CD14-positive monocyte (primary cell): Measurements from ENCODE around the gene MYL3. TPM values are rescaled to one million over a fixed set of nuclear protein-coding genes. Genes with fewer than 3 reads are reported as not detected.

ENCODE experiments used
- DNase-seq, 3 donors: peaks; one replicate each; pipeline ENCODE4 v3.0.0-alpha.2; 2011 to 2022
- H2AFZ ChIP-seq: 2 replicates; pipeline ENCODE4 v1.6.0; 2012; ENCODE audit warnings: mild to moderate bottlenecking, low read depth, low read length, inconsistent platforms; ENCODE audit not compliant: insufficient read depth, poor library complexity, severe bottlenecking
- H3K27ac ChIP-seq, 2 donors: 1 replicate in 1 of 2; 2 replicates in 1 of 2; pipeline ENCODE4 v1.5.1; 2012 to 2013; ENCODE audit warnings: low read length in 2 of 2, control low read depth in 1 of 2, inconsistent platforms in 1 of 2, low read depth in 1 of 2, mild to moderate bottlenecking in 1 of 2
- H3K27me3 ChIP-seq, 2 donors: one replicate each; pipeline versions ENCODE4 v1.6.0 to v1.6.1; 2011 to 2013; ENCODE audit warnings: low read length in 2 of 2; ENCODE audit not compliant: control insufficient read depth in 2 of 2, insufficient read depth in 2 of 2
- H3K36me3 ChIP-seq, 2 donors: replicated peaks in 1 of 2; 1 replicate in 1 of 2; 2 replicates in 1 of 2; pipeline versions ENCODE4 v1.5.1 to v1.6.1; 2012 to 2013; ENCODE audit warnings: low read length in 2 of 2, control low read depth in 1 of 2, inconsistent platforms in 1 of 2, mild to moderate bottlenecking in 1 of 2; ENCODE audit not compliant: insufficient read depth in 2 of 2, control insufficient read depth in 1 of 2
- H3K4me1 ChIP-seq, 2 donors: 1 replicate in 1 of 2; 2 replicates in 1 of 2; pipeline versions ENCODE4 v1.5.1 to v1.6.1; 2012 to 2013; ENCODE audit warnings: low read length in 2 of 2, control low read depth in 1 of 2, inconsistent platforms in 1 of 2, mild to moderate bottlenecking in 1 of 2, moderate library complexity in 1 of 2; ENCODE audit not compliant: insufficient read depth in 2 of 2, control insufficient read depth in 1 of 2
- H3K4me2 ChIP-seq: replicated peaks from 2 replicates; pipeline ENCODE3; 2012; ENCODE audit warnings: low read length, moderate library complexity, mild to moderate bottlenecking; ENCODE audit not compliant: poor library complexity, severe bottlenecking; ENCODE audit errors: extremely low read depth
- H3K4me3 ChIP-seq, 3 experiments: fragments of 200-600 bp in 1 of 3; sonication (generic) in 1 of 3; replicated peaks in 1 of 3; 1 replicate in 2 of 3; 2 replicates in 1 of 3; pipeline ENCODE4 v1.5.1; 2011 to 2013; ENCODE audit warnings: low read length in 3 of 3, mild to moderate bottlenecking in 3 of 3, control low read depth in 2 of 3, low read depth in 2 of 3, inconsistent platforms in 1 of 3, moderate library complexity in 1 of 3
- H3K79me2 ChIP-seq: 2 replicates; pipeline ENCODE4 v1.6.0; 2012; ENCODE audit warnings: mild to moderate bottlenecking, control low read depth, inconsistent platforms, low read length, moderate library complexity; ENCODE audit not compliant: insufficient read depth
- H3K9ac ChIP-seq: 2 replicates; pipeline ENCODE4 v1.6.0; 2017; ENCODE audit warnings: low read length, mild to moderate bottlenecking; ENCODE audit not compliant: insufficient read depth, poor library complexity, severe bottlenecking
- H3K9me3 ChIP-seq, 2 donors: replicated peaks in 1 of 2; 1 replicate in 1 of 2; 2 replicates in 1 of 2; pipeline versions ENCODE4 v1.5.1 to v1.6.1; 2012 to 2013; ENCODE audit warnings: low read length in 2 of 2, control low read depth in 1 of 2; ENCODE audit not compliant: control insufficient read depth in 1 of 2, insufficient read depth in 1 of 2
- H4K20me1 ChIP-seq: 2 replicates; pipeline ENCODE4 v1.6.0; 2012; ENCODE audit warnings: mild to moderate bottlenecking, low read length, control low read depth, moderate library complexity; ENCODE audit not compliant: insufficient read depth
- H3K27ac Mint-ChIP-seq, 7 donors: one replicate each; pipeline ENCODE4 v1.8.0; 2020; ENCODE audit warnings: mild to moderate bottlenecking in 7 of 7, mixed read lengths in 7 of 7, moderate library complexity in 6 of 7, inconsistent platforms in 2 of 7
- H3K27me3 Mint-ChIP-seq, 3 donors: one replicate each; pipeline ENCODE4 v1.8.0; 2021 to 2022; ENCODE audit warnings: low read depth in 3 of 3, mild to moderate bottlenecking in 3 of 3, mixed read lengths in 3 of 3, moderate library complexity in 3 of 3, inconsistent platforms in 1 of 3
- H3K36me3 Mint-ChIP-seq, 2 donors: one replicate each; pipeline ENCODE4 v1.8.0; 2020; ENCODE audit warnings: mixed read lengths in 2 of 2, inconsistent platforms in 1 of 2, mild to moderate bottlenecking in 1 of 2
- H3K4me1 Mint-ChIP-seq: one replicate; pipeline ENCODE4 v1.8.0; 2020; ENCODE audit warnings: mild to moderate bottlenecking, mixed read lengths
- H3K4me3 Mint-ChIP-seq, 2 donors: one replicate each; pipeline ENCODE4 v1.8.0; 2020; ENCODE audit warnings: mild to moderate bottlenecking in 2 of 2, mixed read lengths in 2 of 2, moderate library complexity in 1 of 2
- H3K9me3 Mint-ChIP-seq, 7 donors: one replicate each; pipeline ENCODE4 v1.8.0; 2020 to 2022; ENCODE audit warnings: mixed read lengths in 7 of 7, mild to moderate bottlenecking in 6 of 7, moderate library complexity in 6 of 7, inconsistent platforms in 2 of 7
- WGBS: methylation state at CpG from one replicate; pipeline ENCODE4 v1.1.5; 2013; ENCODE audit warnings: missing lambda C conversion rate; ENCODE audit not compliant: insufficient coverage; 5-methylcytosine and 5-hydroxymethylcytosine counted together
- intact Hi-C, 2 donors: fragments of 100-400 bp; cut with micrococcal nuclease; formaldehyde crosslinking; loops; one replicate each; pipeline versions ENCODE4 v1.15.0 to v1.15.1; 2023
- polyA plus RNA-seq, 3 donors: library from polyadenylated mRNA; depleted of rRNA in 1 of 3; unstranded in 2 of 3; stranded (reverse) in 1 of 3; fragments of 300-500 nt in 2 of 3; fragments of >200 nt in 1 of 3; fragmentation: Illumina TruSeq in 2 of 3; gene quantifications; 1 replicate in 2 of 3; 2 replicates in 1 of 3; pipeline ENCODE4 v1.2.3, GENCODE V29; 2012 to 2021
- TF ChIP-seq, protein P1 (sequence below): fragments of 200-600 bp; IDR thresholded peaks from one replicate; pipeline ENCODE4 v1.8.0; 2022; ENCODE audit warnings: antibody characterized with exemption, mild to moderate bottlenecking

The MYL3 gene
- polyA plus RNA-seq, 3 donors: not detected

DNA sequence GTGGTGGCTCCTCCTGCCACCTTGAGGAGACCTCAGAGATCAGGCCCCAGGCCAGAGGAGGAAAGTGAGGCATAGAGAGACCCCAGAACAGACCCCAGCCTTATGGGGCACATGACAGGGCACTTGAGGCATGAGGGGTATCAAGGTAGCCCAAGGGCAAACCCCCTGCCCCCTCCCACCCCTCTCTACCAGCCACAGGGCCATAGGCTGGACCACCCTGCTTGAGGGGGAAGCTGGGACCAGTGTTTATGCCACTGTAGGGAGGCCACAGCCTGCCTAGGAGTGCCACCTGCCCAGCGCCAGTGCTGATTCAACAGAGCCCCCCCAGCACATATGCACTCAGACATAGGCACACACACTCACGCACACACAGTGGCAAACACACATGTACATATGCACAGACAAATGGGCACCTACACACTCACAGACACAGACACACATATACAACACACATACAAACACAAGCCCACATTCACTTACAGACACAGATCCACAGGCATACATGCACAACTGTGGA, 10.3 kb downstream of the MYL3 start:
- H3K4me1 ChIP-seq: no peaks in the 10 kb centered on the region
- Mint-ChIP-seq H3K4me3 (no peak overlapping the region), H3K27me3 (peaks cover 1 to 12% (median 9%) of the 10 kb centered on the region in 3 donors), H3K4me1 (no peaks in the 10 kb centered on the region), H3K27ac (peak overlapping the region in 1 of 7 donors; percentile 32), H3K9me3 (peaks cover 0 to 1% (median 0%) of the 10 kb centered on the region in 7 donors), H3K36me3 (no peaks in the 10 kb centered on the region)
- H3K4me2 ChIP-seq: no peak overlapping the region
- TF ChIP-seq, protein P1, sequence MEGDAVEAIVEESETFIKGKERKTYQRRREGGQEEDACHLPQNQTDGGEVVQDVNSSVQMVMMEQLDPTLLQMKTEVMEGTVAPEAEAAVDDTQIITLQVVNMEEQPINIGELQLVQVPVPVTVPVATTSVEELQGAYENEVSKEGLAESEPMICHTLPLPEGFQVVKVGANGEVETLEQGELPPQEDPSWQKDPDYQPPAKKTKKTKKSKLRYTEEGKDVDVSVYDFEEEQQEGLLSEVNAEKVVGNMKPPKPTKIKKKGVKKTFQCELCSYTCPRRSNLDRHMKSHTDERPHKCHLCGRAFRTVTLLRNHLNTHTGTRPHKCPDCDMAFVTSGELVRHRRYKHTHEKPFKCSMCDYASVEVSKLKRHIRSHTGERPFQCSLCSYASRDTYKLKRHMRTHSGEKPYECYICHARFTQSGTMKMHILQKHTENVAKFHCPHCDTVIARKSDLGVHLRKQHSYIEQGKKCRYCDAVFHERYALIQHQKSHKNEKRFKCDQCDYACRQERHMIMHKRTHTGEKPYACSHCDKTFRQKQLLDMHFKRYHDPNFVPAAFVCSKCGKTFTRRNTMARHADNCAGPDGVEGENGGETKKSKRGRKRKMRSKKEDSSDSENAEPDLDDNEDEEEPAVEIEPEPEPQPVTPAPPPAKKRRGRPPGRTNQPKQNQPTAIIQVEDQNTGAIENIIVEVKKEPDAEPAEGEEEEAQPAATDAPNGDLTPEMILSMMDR: no peak
- no peak overlapping the region for H3K9ac ChIP-seq
- 93% methylated on average over 2 of the region's 2 CpGs for WGBS
- no peaks in the 10 kb centered on the region for H3K36me3 ChIP-seq
- no peak overlapping the region for H2AFZ ChIP-seq
- H3K9me3 ChIP-seq: no peaks in the 10 kb centered on the region
- intact Hi-C loops: no loop called here
- H3K79me2 ChIP-seq: no peaks in the 10 kb centered on the region
- no peak overlapping the region for H3K4me3 ChIP-seq
- DNase-seq: no peak
- H3K27ac ChIP-seq: no peak overlapping the region
- H3K27me3 ChIP-seq: no peaks in the 10 kb centered on the region
- no peaks in the 10 kb centered on the region for H4K20me1 ChIP-seq

- no peak for DNase-seq
- H3K36me3 ChIP-seq: no peaks in the 10 kb centered on the region
- H3K27ac Mint-ChIP-seq: peak overlapping the region in 1 of 7 donors; percentile 5
- H3K27me3 ChIP-seq: peaks cover 0 to 3% of the 10 kb centered on the region in 2 donors
- H3K36me3 Mint-ChIP-seq: no peaks in the 10 kb centered on the region
- no peak overlapping the region for H2AFZ ChIP-seq
- no peaks in the 10 kb centered on the region for H3K4me1 ChIP-seq
- H3K27ac ChIP-seq: no peak overlapping the region
- H3K9me3 Mint-ChIP-seq: peaks cover 0 to under 1% (median 0%) of the 10 kb centered on the region in 7 donors
- H3K9ac ChIP-seq: no peak overlapping the region
- no peak overlapping the region for H3K4me2 ChIP-seq
- H3K9me3 ChIP-seq: no peaks in the 10 kb centered on the region
- H3K27me3 Mint-ChIP-seq: peaks cover 1 to 13% (median 8%) of the 10 kb centered on the region in 3 donors
- no peak overlapping the region for H3K4me3 Mint-ChIP-seq
- no peaks in the 10 kb centered on the region for H3K79me2 ChIP-seq
- no peaks in the 10 kb centered on the region for H3K4me1 Mint-ChIP-seq
- intact Hi-C loops: no loop called here
- H4K20me1 ChIP-seq: no peaks in the 10 kb centered on the region
- TF ChIP-seq, protein P1: no peak
- H3K4me3 ChIP-seq: no peak overlapping the region
- WGBS: 96% methylated on average over 7 of the region's 9 CpGs
Measured at GRCh38 chr3:46852334-46852720, 10.9 kb downstream of the MYL3 start.
